ENCODE results near the gene PTPRU.

Gene PTPRU

GRCh38 chr1:29355375-29355774 lies 119.1 kb downstream of the PTPRU start:
- no peaks in the 10 kb centered on the region for H3K36me3 ChIP-seq (ENCODE audit: control insufficient read depth, insufficient read depth, low read length)
- no peaks in the 10 kb centered on the region for H3K4me1 ChIP-seq
- H3K27ac ChIP-seq, result no peak overlapping the region
- H3K4me2 ChIP-seq (ENCODE audit: low read length), result no peak overlapping the region
- H3K27me3 ChIP-seq (ENCODE audit: control insufficient read depth, insufficient read depth, low read length), result no peaks in the 10 kb centered on the region
- H3K9ac ChIP-seq, result no peak overlapping the region
- H2AFZ ChIP-seq, result no peak overlapping the region
- TF ChIP-seq CTCF (IDR thresholded peaks at IDR 0.05), result no peak
- no peak overlapping the region for H3K4me3 ChIP-seq (ENCODE audit: low read depth, low read length)
- no peaks in the 10 kb centered on the region for H3K79me2 ChIP-seq
- no peaks in the 10 kb centered on the region for H3K9me3 ChIP-seq (ENCODE audit: control insufficient read depth, low read length)

GRCh38 chr1:29356663-29357062 lies 120.3 kb downstream of the PTPRU start:
- H2AFZ ChIP-seq, result no peak overlapping the region
- no peaks in the 10 kb centered on the region for H3K36me3 ChIP-seq (ENCODE audit: control insufficient read depth, insufficient read depth, low read length)
- no peak overlapping the region for H3K9ac ChIP-seq
- H3K4me2 ChIP-seq (ENCODE audit: low read length), result no peak overlapping the region
- no peaks in the 10 kb centered on the region for H3K9me3 ChIP-seq (ENCODE audit: control insufficient read depth, low read length)
- no peaks in the 10 kb centered on the region for H3K27me3 ChIP-seq (ENCODE audit: control insufficient read depth, insufficient read depth, low read length)
- H3K4me1 ChIP-seq, result no peaks in the 10 kb centered on the region
- H3K79me2 ChIP-seq, result no peaks in the 10 kb centered on the region
- TF ChIP-seq CTCF (IDR thresholded peaks at IDR 0.05), result no peak
- H3K27ac ChIP-seq, result no peak overlapping the region
- no peak overlapping the region for H3K4me3 ChIP-seq (ENCODE audit: low read depth, low read length)

- H3K4me1 ChIP-seq, result no peaks in the 10 kb centered on the region
- H3K4me3 ChIP-seq (ENCODE audit: low read depth, low read length), result no peak overlapping the region
- no peaks in the 10 kb centered on the region for H3K36me3 ChIP-seq (ENCODE audit: control insufficient read depth, insufficient read depth, low read length)
- no peaks in the 10 kb centered on the region for H3K9me3 ChIP-seq (ENCODE audit: control insufficient read depth, low read length)
- H3K9ac ChIP-seq, result no peak overlapping the region
- H3K27ac ChIP-seq, result no peak overlapping the region
- no peak overlapping the region for H3K4me2 ChIP-seq (ENCODE audit: low read length)
- no peak for TF ChIP-seq CTCF (IDR thresholded peaks at IDR 0.05)
- no peak overlapping the region for H2AFZ ChIP-seq
- no peaks in the 10 kb centered on the region for H3K27me3 ChIP-seq (ENCODE audit: control insufficient read depth, insufficient read depth, low read length)
- H3K79me2 ChIP-seq, result no peaks in the 10 kb centered on the region
Measured at GRCh38 chr1:29357452-29357851, 121.1 kb downstream of the PTPRU start.

GRCh38 chr1:29358183-29358582 lies 121.9 kb downstream of the PTPRU start:
- Histone ChIP-seq H3K9ac (no peak overlapping the region), H2AFZ (no peak overlapping the region), H3K27ac (no peak overlapping the region), H3K9me3 (ENCODE audit: control insufficient read depth, low read length) (no peaks in the 10 kb centered on the region), H3K4me1 (no peaks in the 10 kb centered on the region), H3K4me2 (ENCODE audit: low read length) (no peak overlapping the region), H3K27me3 (ENCODE audit: control insufficient read depth, insufficient read depth, low read length) (no peaks in the 10 kb centered on the region), H3K79me2 (no peaks in the 10 kb centered on the region), H3K36me3 (ENCODE audit: control insufficient read depth, insufficient read depth, low read length) (no peaks in the 10 kb centered on the region), H3K4me3 (ENCODE audit: low read depth, low read length) (no peak overlapping the region)
- TF ChIP-seq CTCF (IDR thresholded peaks at IDR 0.05), result no peak

- no peak overlapping the region for H3K4me3 ChIP-seq (ENCODE audit: low read depth, low read length)
- no peaks in the 10 kb centered on the region for H3K36me3 ChIP-seq (ENCODE audit: control insufficient read depth, insufficient read depth, low read length)
- no peaks in the 10 kb centered on the region for H3K4me1 ChIP-seq
- H3K9me3 ChIP-seq (ENCODE audit: control insufficient read depth, low read length), result no peaks in the 10 kb centered on the region
- H3K79me2 ChIP-seq, result no peaks in the 10 kb centered on the region
- no peak overlapping the region for H3K4me2 ChIP-seq (ENCODE audit: low read length)
- H3K9ac ChIP-seq, result no peak overlapping the region
- TF ChIP-seq CTCF (IDR thresholded peaks at IDR 0.05), result no peak
- no peak overlapping the region for H3K27ac ChIP-seq
- H3K27me3 ChIP-seq (ENCODE audit: control insufficient read depth, insufficient read depth, low read length), result no peaks in the 10 kb centered on the region
- H2AFZ ChIP-seq, result no peak overlapping the region
Measured at GRCh38 chr1:29360768-29361167, 124.4 kb downstream of the PTPRU start.

Data from parathyroid adenoma (tissue), 2 donors.